Activated CD4-positive, CD25-positive, alpha-beta regulatory T cell treated with anti-CD3 and anti-CD28 coated beads, Interleukin-2, amount 50 U/mL, for 16 hours (primary cell): Measurements from ENCODE around the gene RUNX1.
A peak's percentile ranks its signal among the peaks of the same experiment; 100 is the strongest.

Experiments used
- DNase-seq: peaks from one replicate; pipeline ENCODE4 v3.0.0-alpha.2; 2020; ENCODE audit warnings: low read depth, low spot score

The RUNX1 gene

DNA sequence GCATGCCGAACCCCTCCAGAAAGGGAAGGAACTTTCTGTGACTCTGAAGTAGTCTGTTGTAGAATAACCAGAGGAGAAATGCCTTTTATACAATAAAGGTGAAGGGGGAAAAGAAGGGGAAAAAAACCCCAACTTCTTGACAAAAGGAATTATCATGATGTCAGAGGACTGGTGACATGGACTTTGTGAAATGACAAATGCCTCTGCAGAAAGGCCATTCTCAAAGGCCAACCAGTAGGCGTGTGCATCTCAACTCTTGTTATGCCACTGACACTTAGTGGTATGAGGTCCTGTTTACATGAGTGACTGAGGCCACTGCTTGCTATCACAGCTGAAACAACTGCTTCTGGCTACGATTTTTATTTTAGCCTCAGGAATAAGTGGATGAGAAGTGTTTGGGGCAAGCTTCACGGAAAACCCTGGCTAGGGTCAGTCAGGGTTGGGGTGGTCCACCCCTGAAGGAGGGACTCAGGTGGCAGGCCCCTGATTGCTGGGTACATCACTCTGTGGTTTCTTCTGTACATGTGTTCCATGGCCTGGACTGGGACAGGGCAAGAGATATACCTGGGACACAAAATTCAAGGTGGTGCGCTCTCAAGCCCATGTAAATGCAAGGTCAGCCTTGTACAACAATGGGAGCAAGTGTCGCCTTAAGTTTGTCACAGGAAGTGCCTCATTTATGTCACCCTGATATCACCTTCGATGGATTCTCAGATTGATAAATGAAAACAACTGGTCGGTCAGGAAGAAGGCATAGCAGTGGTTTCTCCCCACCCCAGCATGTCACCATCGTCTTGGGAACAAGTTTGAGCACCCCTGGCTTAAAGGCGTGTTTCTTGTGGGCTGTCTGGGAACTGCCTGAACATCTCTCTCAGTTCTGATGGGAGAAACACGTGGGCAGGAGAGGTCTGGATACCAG is 12.4 kb downstream of the RUNX1 start:
- no peak for DNase-seq

GRCh38 chr21:35035581-35035980 is 13.5 kb downstream of the RUNX1 start:
- DNase-seq, result no peak

GRCh38 chr21:35035116-35035515 is 14.0 kb downstream of the RUNX1 start:
- no peak for DNase-seq

- no peak for DNase-seq
Observed at GRCh38 chr21:35034203-35034926, 14.7 kb downstream of the RUNX1 start.

GRCh38 chr21:35032474-35033263 is 16.4 kb downstream of the RUNX1 start:
- DNase-seq, result no peak

GRCh38 chr21:35028451-35028978 is 20.6 kb downstream of the RUNX1 start:
- no peak for DNase-seq

GRCh38 chr21:35027563-35028450 is 21.3 kb downstream of the RUNX1 start:
- no peak for DNase-seq

DNA sequence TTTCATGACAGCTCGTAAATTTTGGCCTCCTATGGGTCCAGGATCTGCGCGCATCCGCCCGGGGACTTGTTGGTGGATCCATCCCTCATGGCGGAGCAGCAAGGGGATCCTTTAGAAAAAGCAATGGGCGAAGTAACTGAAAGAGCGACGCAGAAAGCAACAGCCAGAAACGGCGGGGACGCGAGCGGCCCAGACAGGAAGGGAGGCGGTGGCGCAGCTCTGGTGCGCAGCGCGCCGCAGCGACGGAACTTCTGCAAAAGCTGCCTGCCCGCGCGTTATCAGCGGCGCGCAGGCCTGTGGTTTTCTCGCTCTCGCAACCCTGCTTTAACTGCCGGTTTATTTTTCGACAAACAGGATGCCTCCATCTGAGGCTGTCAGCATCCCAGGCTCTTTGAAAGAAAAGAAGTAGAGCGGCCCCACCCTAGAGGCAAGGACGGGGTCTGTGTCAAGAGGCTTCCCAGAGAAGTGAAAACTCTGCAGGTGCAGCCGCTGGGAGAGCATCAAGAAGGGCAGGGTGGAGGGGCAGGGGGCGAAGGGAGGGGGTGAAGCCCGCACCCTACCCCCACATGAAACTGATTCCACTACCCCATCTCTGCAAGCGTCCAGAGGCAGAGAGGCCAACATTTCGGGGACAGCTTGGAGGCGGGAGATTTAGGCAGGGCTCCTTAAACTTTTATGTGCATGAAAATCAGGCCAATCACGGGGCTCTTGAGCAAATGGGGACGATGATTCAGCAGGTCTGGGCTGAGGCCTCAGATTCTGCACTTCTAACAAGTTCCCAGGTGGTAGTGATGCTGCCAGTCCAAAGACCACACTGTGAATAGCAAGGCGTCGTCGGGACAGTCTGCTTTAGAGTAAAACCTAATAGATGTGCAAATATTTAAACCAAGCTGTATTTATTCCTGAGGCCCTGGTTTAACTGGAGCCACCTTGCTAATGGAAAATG is 22.2 kb downstream of the RUNX1 start:
- peak; percentile 63 for DNase-seq

DNA sequence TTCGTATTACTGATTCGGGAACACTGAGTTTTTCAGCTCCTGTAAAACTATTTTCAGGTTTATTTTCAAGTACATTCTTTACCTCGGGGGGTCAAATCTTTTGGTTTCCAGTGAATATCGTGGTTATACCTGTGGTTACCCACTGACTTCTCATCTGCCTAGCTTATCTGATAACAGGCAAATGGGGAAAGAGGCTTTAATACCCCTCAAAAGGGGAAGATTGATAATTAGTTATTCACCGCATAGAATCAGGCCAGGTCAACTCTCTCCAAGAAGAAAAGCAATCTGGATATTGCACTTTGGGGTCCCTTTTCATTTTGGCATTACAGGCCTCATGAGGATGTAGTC is 23.0 kb downstream of the RUNX1 start:
- no peak for DNase-seq

GRCh38 chr21:35025206-35026152 is 23.6 kb downstream of the RUNX1 start:
- no peak for DNase-seq

DNA sequence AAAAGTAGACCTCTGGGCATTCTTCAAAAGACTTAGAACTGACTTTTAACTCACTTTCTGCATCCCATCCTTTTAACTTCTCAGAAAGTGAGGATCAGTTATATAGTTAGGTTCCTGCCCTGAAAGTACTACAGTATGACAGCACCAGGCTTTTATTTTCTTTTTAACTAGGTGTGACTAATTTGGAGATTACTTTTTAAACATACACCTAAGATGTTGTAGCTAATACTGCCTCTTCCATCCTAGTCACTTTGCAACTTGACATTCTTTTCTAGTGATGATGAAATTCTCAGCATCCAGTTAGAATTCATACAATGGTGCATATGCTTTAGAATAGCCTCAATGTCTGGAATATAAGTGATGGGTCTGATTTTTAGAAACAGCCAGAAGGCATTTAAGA is 24.6 kb downstream of the RUNX1 start:
- no peak for DNase-seq

DNA sequence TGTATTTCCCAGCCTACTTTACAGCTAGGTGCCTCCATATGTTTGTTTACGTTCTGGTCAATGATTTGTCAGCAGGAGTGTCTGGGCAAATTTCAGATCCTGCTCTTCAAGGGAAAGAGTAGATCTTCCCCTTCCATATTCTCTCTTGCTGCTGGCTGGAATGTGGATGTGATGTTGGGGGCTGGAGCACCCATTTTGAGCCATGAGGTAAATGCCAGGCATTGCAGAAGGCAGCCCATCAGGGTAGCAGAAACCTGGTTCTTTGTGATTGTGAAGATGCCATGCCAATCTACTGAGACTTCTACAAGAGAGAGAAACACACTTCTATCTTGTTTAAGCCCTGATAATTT is 25.1 kb downstream of the RUNX1 start:
- DNase-seq, result no peak

- no peak for DNase-seq
Observed at GRCh38 chr21:35023396-35024070, 25.6 kb downstream of the RUNX1 start.

DNA sequence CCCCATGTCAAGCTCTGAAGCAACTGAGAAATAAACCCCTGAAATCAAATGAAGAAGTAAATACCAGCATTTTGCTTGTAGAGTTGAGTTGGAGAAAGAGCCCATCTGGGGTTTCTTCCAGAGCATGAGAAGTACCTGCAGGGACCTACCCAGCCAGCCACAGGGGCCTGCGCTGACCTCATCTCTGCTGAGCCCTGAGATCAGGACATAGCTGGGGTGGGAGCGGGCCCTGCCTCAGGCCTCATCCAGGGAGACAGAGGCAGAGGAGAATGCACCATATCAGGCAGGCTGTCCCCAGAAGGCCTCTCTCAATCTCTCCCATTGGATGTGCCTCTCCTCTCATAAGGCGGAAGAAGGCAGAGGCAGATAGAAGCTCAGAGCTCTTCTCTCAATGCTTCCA is 27.6 kb downstream of the RUNX1 start:
- DNase-seq, result no peak

DNA sequence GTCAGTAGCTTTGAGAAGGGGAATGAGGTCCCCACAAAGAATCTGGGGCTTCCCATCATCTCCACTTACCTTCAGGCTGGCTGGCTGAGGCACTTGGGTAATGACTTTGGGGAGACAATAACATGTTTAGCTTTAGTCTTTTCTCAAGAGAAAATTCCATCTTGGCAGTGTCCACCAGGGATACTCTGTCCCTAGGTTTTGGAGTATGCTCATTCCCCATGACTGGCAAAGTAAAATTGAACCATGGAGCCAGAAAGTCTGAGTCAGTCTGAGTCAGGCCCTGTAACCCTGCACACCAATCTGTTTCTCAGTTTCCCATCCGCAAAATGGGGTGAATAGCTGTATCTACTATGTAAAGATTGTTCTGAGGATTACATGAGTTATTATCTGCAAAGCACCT is 28.2 kb downstream of the RUNX1 start:
- DNase-seq, result no peak

- DNase-seq, result no peak
Observed at GRCh38 chr21:35020436-35020835, 28.7 kb downstream of the RUNX1 start.

- DNase-seq, result no peak
Observed at GRCh38 chr21:35019631-35020032, 29.5 kb downstream of the RUNX1 start.

DNA sequence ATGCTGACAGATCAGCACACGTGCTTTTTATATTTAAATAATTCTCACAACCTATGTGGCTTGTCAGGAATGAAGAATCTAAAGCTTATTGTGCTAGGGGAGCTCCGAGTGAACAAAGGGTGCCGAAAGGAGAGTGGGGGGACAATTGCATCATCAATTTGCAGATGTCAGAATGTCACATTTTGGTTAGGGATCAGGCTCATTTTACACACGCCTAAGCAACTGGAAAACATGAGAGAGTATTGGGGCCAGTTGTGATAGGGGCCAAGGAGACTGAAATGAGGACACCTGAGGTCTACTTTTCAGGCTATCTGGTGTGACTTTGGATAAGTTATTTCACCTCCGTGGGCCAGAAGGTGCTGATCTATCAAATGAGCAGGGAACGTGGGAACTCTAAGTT is 31.8 kb downstream of the RUNX1 start:
- no peak for DNase-seq
